Psoas muscle (tissue), 8 donors: ENCODE measurements around the gene GDPD2. TPM values are rescaled to one million over a fixed set of nuclear protein-coding genes. Genes with fewer than 3 reads are reported as not detected.

Source experiments
- ATAC-seq, 4 donors: fragments of 200-7000 bp; cut with Tn5 transposase; one replicate each; pipeline ENCODE4 v1.9.1; 2020; ENCODE audit warnings: moderate library complexity in 3 of 4, mild to moderate bottlenecking in 2 of 4
- DNase-seq, 2 donors: peaks; one replicate each; pipeline ENCODE4 v3.0.0-alpha.2; 2020
- H3K27ac ChIP-seq: fragments of 200-600 bp; one replicate; pipeline ENCODE4 v1.8.0; 2022
- H3K27me3 ChIP-seq, 3 donors: fragments of 200-600 bp in 1 of 3; one replicate each; pipeline versions ENCODE4 v1.6.1 to v1.8.0; 2013 to 2022; ENCODE audit warnings: low read length in 2 of 3, mild to moderate bottlenecking in 2 of 3, moderate library complexity in 1 of 3; ENCODE audit not compliant: insufficient read depth in 3 of 3
- H3K36me3 ChIP-seq, 2 donors: fragments of 200-600 bp in 1 of 2; one replicate each; pipeline versions ENCODE4 v1.6.1 to v1.8.0; 2013 to 2022; ENCODE audit warnings: low read depth in 1 of 2, mild to moderate bottlenecking in 1 of 2, moderate library complexity in 1 of 2; ENCODE audit not compliant: insufficient read depth in 1 of 2
- H3K4me1 ChIP-seq: fragments of 200-600 bp; one replicate; pipeline ENCODE4 v1.8.0; 2022
- H3K4me3 ChIP-seq: fragments of 200-600 bp; one replicate; pipeline ENCODE4 v1.8.0; 2022; ENCODE audit warnings: mild to moderate bottlenecking
- H3K9me3 ChIP-seq: fragments of 200-600 bp; one replicate; pipeline ENCODE4 v1.8.0; 2022
- CTCF ChIP-seq: fragments of 200-600 bp; IDR thresholded peaks from one replicate; pipeline ENCODE4 v1.8.0; 2022; ENCODE audit warnings: antibody characterized with exemption
- WGBS, 3 donors: extraction: QIAGEN DNeasy Blood & Tissue Kit; methylation state at CpG; one replicate each; pipeline versions ENCODE4 v1.1.6 to v1.1.7; 2013; 5-methylcytosine and 5-hydroxymethylcytosine counted together
- intact Hi-C, 2 donors: fragments of 100-400 bp; cut with DNase I; formaldehyde crosslinking; loops; one replicate each; pipeline versions ENCODE4 v1.11.0 to v1.14.2; 2022
- polyA plus RNA-seq, 3 donors: library from polyadenylated mRNA; stranded (reverse); fragments of 200-250 nt; gene quantifications; one replicate each; pipeline ENCODE4 v1.2.3, GENCODE V29; 2013
- total RNA-seq, 4 donors: library from RNA; stranded (reverse); fragmentation: NEBNext Ultra II Directional in 2 of 4; extraction: Animal tissue kit (Norgen Biotek cat#: 25700) in 2 of 4; gene quantifications; one replicate each; pipeline versions ENCODE4 v1.2.1 to v1.2.4, GENCODE V29; 2021 to 2023
- donor health status: healthy with polysubstance abuse.
- donor health status: DM: no; HTN: no; CAD: no; lungs with moderate emphysema.
- donor health status: Bipolar disorder and iron deficiency.
- donor health status: healthy.
- donor health status: DM: yes; HTN: yes; CAD: no.
- donor health status: DM: no; HTN: no; CAD: no.
- donor health status: DM: no; HTN: no; CAD: no.
- donor health status: DM: yes; HTN: yes; CAD: no.

Gene GDPD2
- total and polyA plus RNA-seq, 7 donors = 0.01 TPM; not detected in 6

DNA sequence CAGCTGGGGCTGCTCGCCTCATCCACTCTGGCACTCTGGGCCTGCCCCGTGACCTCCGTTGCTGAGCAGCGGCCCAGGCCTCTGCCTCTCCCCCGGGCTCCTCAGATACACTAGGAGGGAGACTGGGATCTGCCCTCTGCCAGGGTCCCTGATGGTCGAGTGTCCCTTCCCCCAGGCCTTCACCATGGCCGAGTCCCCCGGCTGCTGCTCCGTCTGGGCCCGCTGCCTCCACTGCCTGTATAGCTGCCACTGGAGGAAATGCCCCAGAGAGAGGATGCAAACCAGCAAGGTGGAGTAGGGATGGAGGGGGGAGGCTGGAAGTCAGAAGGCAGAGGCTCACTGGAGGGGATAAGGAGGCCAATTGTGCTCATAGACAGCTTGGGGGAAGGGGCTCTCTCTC lies 1.7 kb downstream of the GDPD2 start:
- peaks cover 0 to 33% (median 3%) of the 10 kb centered on the region in 3 donors for H3K27me3 ChIP-seq
- H3K9me3 ChIP-seq = no peaks in the 10 kb centered on the region
- no peak for TF ChIP-seq CTCF
- no peak overlapping the region for H3K4me3 ChIP-seq
- 73 to 78% (median 77%) methylated on average over 4 to 10 of the region's 10 CpGs for whole genome bisulfite sequencing, 3 donors
- DNase-seq (no peak), ATAC-seq (no peak)
- intact Hi-C loops = no loop called here
- no peaks in the 10 kb centered on the region for H3K36me3 ChIP-seq
- no peak overlapping the region for H3K27ac ChIP-seq
- H3K4me1 ChIP-seq = no peaks in the 10 kb centered on the region

DNA sequence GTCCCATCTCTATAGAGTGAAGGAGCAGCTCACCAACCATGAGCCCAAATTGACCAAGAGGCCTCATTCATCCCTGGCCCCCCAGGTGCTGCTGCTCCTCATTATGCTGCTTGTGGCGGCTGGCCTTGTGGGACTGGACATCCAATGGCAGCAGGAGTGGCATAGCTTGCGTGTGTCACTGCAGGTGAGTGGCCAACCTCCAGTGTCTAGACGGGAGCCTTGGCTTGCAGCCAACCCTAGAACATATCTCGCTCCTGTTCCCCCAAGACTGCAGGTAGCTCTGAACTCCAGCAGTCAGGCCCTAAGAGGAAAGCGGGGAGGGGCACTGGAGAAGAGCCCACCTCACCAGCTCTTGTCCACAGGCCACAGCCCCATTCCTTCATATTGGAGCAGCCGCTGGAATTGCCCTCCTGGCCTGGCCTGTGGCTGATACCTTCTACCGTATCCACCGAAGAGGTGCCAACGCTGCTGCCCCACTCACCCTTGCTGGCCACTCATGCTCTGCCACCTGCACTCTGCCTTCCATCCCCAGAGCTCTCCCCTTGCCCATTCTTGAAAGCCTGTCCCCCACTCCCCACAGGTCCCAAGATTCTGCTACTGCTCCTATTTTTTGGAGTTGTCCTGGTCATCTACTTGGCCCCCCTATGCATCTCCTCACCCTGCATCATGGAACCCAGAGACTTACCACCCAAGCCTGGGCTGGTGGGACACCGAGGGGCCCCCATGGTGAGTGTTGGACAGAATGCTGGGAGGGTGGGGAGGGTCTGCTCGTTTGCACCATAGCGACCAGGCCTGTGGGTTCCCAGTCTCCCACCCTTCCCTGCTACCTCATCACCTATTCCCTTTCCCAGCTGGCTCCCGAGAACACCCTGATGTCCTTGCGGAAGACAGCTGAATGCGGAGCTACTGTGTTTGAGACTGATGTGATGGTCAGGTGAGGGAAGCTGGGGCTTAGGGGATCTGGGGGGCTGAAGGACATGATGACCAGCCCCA lies 3.5 kb downstream of the GDPD2 start:
- no peak for TF ChIP-seq CTCF

DNA sequence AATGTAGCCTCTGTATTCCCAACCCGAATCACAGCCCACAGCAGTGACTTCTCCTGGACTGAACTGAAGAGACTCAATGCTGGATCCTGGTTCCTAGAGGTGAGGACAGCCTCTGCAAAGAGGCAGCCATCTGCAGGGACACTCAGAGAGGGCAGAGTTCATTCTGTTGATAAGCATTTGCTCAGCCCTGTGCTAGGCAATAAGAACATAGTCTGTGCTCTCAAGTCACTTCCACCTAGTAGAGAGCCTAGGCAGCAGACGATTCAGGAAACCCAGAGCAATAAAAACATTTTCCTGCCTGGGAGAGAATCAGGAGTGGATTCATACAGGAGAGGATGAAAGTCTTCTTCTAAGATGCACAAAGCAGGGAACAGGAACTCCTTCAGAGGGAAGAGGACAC lies 4.3 kb downstream of the GDPD2 start:
- intact Hi-C loops = no loop called here
- no peaks in the 10 kb centered on the region for H3K4me1 ChIP-seq
- WGBS, 3 donors = 68 to 72% (median 70%) methylated on average over 2 of the region's 2 CpGs
- TF ChIP-seq CTCF = no peak
- no peaks in the 10 kb centered on the region for H3K9me3 ChIP-seq
- H3K4me3 ChIP-seq = no peak overlapping the region
- ATAC-seq (no peak), DNase-seq (no peak)
- H3K36me3 ChIP-seq = no peaks in the 10 kb centered on the region
- no peak overlapping the region for H3K27ac ChIP-seq
- H3K27me3 ChIP-seq = peaks cover 0 to 27% (median 0%) of the 10 kb centered on the region in 3 donors

More for the DNA sequence above, 3.5 kb downstream of the GDPD2 start:
- Histone ChIP-seq H3K4me1 (no peaks in the 10 kb centered on the region), H3K27ac (no peak overlapping the region), H3K4me3 (no peak overlapping the region), H3K36me3 (no peaks in the 10 kb centered on the region), H3K27me3 (peaks cover 0 to 28% (median 0%) of the 10 kb centered on the region in 3 donors), H3K9me3 (no peaks in the 10 kb centered on the region)
- intact Hi-C loops = no loop called here
- 72 to 91% (median 84%) methylated on average over 10 to 15 of the region's 15 CpGs for WGBS, 3 donors
- DNase-seq = no peak
- ATAC-seq = no peak

DNA sequence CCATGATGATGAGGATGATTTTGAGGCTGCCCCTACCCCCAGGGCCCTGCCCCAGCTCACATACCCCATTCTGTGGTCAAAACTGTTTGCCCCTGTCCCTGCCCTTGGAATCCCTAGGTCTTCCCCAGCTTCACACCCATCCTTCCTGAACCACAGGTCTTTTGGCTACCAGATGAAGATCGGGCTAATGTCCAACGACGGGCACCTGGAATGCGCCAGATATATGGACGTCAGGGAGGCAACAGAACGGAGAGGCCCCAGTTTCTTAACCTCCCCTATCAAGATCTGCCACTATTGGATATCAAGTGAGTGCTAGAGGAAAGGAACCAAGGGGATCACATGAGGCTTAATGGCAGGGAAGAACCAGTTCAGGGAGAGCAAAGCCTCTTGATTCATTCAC lies 6.6 kb downstream of the GDPD2 start:
- H3K4me1 ChIP-seq = no peaks in the 10 kb centered on the region
- no peak for TF ChIP-seq CTCF
- WGBS, 3 donors = 87 to 96% (median 91%) methylated on average over 6 of the region's 6 CpGs
- H3K4me3 ChIP-seq = no peak overlapping the region
- H3K27me3 ChIP-seq = peaks cover 0 to 17% (median 0%) of the 10 kb centered on the region in 3 donors
- no peak for ATAC-seq
- no peak for DNase-seq
- intact Hi-C loops = loop anchor here in 1 of 2 donors (10.0 kb wide), 2 partner anchors 145 to 295 kb away; partner anchors contain the start of genes IGBP1, PDZD11 and RAB41
- H3K9me3 ChIP-seq = no peaks in the 10 kb centered on the region
- no peaks in the 10 kb centered on the region for H3K36me3 ChIP-seq
- H3K27ac ChIP-seq = no peak overlapping the region
